Measurements from ENCODE around the gene EPHA6. TPM values are rescaled to one million over a fixed set of nuclear protein-coding genes. Genes with fewer than 3 reads are reported as not detected.

The EPHA6 gene
- total and polyA plus RNA-seq, 10 of the 15 experiments (the other 5 are each of a cell fraction or from before 2014, with no cell fraction given), result not detected

GRCh38 chr3:97197083-97197482 is 382.7 kb downstream of the EPHA6 start:
- H3K79me2 ChIP-seq (ENCODE audit: control insufficient read depth, insufficient read depth, low read length), result no peaks in the 10 kb centered on the region
- no peaks in the 10 kb centered on the region for H3K36me3 ChIP-seq (ENCODE audit: control insufficient read depth in 2 of 2, insufficient read depth in 2 of 2, low read length in 1 of 2)
- H3K4me2 ChIP-seq (ENCODE audit: control insufficient read depth, insufficient read depth), result no peak overlapping the region
- H3K27ac ChIP-seq (ENCODE audit: control insufficient read depth, insufficient read depth), result no peak overlapping the region
- ChIA-PET POLR2A (no interaction called here), RAD21 (ENCODE audit: unreplicated experiment) (no interaction called here), SMC1A (ENCODE audit: uncharacterized antibody, unreplicated experiment) (no interaction called here), CTCF (no interaction called here)
- TF ChIP-seq NBN (IDR thresholded peaks at IDR 0.05) (no peak), EZH2 (IDR thresholded peaks at IDR 0.05; ENCODE audit: borderline replicate concordance, control insufficient read depth, low read depth, low read length) (no peak), CBX5 (IDR thresholded peaks at IDR 0.05; ENCODE audit: low read depth) (no peak), ZZZ3 (IDR thresholded peaks at IDR 0.05; ENCODE audit: control insufficient read depth, insufficient read length, low read depth) (no peak), IKZF1 (conservative IDR thresholded peaks at IDR 0.05) (no peak), TARDBP (IDR thresholded peaks at IDR 0.05; ENCODE audit: borderline replicate concordance) (no peak), NFXL1 (IDR thresholded peaks at IDR 0.05; ENCODE audit: borderline replicate concordance) (no peak), TBL1XR1 (IDR thresholded peaks at IDR 0.05; ENCODE audit: low read depth, low read length) (no peak), ZNF24 (IDR thresholded peaks at IDR 0.05) (no peak), RFX5 (IDR thresholded peaks at IDR 0.05; ENCODE audit: low read depth, low read length) (no peak), MYC (IDR thresholded peaks at IDR 0.05; ENCODE audit: insufficient read depth, insufficient read length, insufficient replicate concordance, low read length, severe bottlenecking) (no peak), EED (IDR thresholded peaks at IDR 0.05; ENCODE audit: low read depth) (no peak), NFYA (IDR thresholded peaks at IDR 0.05; ENCODE audit: borderline replicate concordance, low read depth, low read length) (no peak), RCOR1 (conservative IDR thresholded peaks at IDR 0.05; ENCODE audit: low read depth, low read length) (no peak)
- no peaks in the 10 kb centered on the region for H4K20me1 ChIP-seq (ENCODE audit: control insufficient read depth, insufficient read depth)
- 0% methylated on average over 3 of the region's 4 CpGs for WGBS (ENCODE audit: insufficient coverage, insufficient replicate concordance, low lambda C conversion rate, missing lambda C conversion rate)
- no TSS peak for BruUV-seq (replicated peaks)
- in situ Hi-C loops (cut with MboI), result no loop called here
- intact Hi-C loops (cut with micrococcal nuclease; ENCODE audit: unreplicated experiment), result no loop called here
- H3K9me3 ChIP-seq (replicated peaks; ENCODE audit: control insufficient read depth, insufficient read depth, low read length), result no peaks in the 10 kb centered on the region
- H2AFZ ChIP-seq (ENCODE audit: control insufficient read depth, low read depth, low read length), result no peak overlapping the region
- DNase-seq (ENCODE audit: low read depth, low spot score) (no peak), ATAC-seq (no peak), FAIRE-seq (no peak)
- no peaks in the 10 kb centered on the region for H3K27me3 ChIP-seq (replicated peaks in 1 of 2; ENCODE audit: control insufficient read depth in 2 of 2, insufficient read depth in 2 of 2, low read length in 1 of 2)
- H3K9ac ChIP-seq (ENCODE audit: control insufficient read depth, insufficient read depth, low read length), result no peak overlapping the region
- no peak overlapping the region for H3K4me3 ChIP-seq
- no peaks in the 10 kb centered on the region for H3K4me1 ChIP-seq (ENCODE audit: control insufficient read depth, insufficient read depth, low read length)

Measured in GM12878 (cell line).